NB4 (cell line): ENCODE results near the gene PIGW.

Experiments
- POLR2A ChIP-seq: IDR thresholded peaks from 2 replicates; pipeline ENCODE4 v1.6.1; 2011; ENCODE audit warnings: mild to moderate bottlenecking; ENCODE audit not compliant: insufficient read length; ENCODE audit errors: extremely low read depth
- TF ChIP-seq, protein P1 (sequence below): IDR thresholded peaks from one replicate; pipeline ENCODE4 v1.5.1; 2012; ENCODE audit warnings: low read depth, low read length
- TF ChIP-seq, protein P2 (sequence below): IDR thresholded peaks from 2 replicates; pipeline ENCODE4 v1.6.1; 2011; ENCODE audit warnings: low read depth, low read length

DNA sequence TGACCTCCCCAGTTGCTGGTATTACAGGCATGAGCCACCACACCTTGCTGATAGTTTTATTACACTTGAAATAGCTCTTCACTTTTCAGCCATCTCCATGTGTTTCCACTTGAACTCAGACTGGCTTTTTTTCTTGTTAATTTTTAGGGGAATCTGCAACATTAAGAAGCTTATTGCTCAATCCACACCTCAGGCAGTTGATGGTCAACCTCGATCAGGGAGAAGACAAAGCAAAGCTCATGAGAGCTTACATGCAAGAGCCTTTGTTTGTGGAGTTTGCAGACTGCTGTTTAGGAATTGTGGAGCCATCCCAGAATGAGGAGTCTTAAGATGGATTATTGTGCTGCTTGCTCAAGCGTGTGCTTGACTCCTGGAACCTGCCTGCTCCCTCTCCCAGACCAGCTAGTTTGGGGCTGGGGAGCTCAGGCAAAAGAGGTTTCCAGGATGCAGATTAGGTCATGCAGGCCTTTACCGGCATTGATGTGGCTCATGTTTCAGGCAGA lies 39.7 kb upstream of the PIGW start:
- TF ChIP-seq, protein P1, sequence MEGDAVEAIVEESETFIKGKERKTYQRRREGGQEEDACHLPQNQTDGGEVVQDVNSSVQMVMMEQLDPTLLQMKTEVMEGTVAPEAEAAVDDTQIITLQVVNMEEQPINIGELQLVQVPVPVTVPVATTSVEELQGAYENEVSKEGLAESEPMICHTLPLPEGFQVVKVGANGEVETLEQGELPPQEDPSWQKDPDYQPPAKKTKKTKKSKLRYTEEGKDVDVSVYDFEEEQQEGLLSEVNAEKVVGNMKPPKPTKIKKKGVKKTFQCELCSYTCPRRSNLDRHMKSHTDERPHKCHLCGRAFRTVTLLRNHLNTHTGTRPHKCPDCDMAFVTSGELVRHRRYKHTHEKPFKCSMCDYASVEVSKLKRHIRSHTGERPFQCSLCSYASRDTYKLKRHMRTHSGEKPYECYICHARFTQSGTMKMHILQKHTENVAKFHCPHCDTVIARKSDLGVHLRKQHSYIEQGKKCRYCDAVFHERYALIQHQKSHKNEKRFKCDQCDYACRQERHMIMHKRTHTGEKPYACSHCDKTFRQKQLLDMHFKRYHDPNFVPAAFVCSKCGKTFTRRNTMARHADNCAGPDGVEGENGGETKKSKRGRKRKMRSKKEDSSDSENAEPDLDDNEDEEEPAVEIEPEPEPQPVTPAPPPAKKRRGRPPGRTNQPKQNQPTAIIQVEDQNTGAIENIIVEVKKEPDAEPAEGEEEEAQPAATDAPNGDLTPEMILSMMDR, result no peak
- TF ChIP-seq POLR2A, result no peak
- TF ChIP-seq, protein P2, sequence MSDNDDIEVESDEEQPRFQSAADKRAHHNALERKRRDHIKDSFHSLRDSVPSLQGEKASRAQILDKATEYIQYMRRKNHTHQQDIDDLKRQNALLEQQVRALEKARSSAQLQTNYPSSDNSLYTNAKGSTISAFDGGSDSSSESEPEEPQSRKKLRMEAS, result no peak
